NCI-H82 treated with DMSO at 0.1 percent for 48 hours (cell line): ENCODE measurements around the gene OSBPL3.

Experiments used
- DNase-seq: peaks from one replicate; lab custom pipeline; 2025; ENCODE audit not compliant: unreplicated experiment; lab: John Stamatoyannopoulos, UW

The OSBPL3 gene

DNA sequence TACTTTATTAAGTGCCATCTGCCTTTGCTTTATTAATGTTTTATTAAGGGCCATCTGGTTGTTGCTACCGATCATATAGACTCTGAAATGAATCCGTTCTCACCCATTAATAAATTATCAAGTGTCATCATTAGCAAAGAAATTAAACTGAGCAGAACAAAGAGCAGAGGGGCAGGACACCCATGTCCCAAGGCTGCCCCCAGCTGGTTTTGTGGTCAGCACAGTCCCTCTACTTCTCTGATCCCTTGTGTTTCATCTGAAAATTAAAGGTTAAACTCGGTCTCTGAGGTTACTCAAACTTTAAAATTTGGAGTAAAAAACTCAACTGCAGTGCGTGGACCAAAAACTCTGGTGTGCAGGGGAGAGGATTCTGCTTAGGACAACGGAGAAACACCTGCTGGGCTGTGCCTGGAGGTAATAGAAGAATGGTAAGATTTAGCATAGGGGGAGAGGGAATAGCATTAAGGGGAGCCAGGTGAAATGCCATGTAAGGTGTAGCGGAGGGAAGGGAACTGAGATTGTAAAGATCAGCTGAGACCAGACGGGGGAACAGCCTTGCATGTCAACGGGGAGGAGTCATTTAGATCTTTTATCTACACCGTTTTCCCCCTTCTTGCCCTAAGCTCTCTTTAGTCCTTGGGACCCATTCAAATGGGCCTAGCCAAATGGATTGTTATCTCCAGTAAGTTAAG lies 212.0 kb downstream of the OSBPL3 start:
- no peak for DNase-seq

GRCh38 chr7:24764972-24765744 lies 214.8 kb downstream of the OSBPL3 start:
- no peak for DNase-seq

GRCh38 chr7:24764011-24764410 lies 216.0 kb downstream of the OSBPL3 start:
- DNase-seq, result no peak

GRCh38 chr7:24763303-24763901 lies 216.6 kb downstream of the OSBPL3 start:
- DNase-seq, result no peak

GRCh38 chr7:24762771-24763170 lies 217.2 kb downstream of the OSBPL3 start:
- no peak for DNase-seq

- no peak for DNase-seq
Measured at GRCh38 chr7:24760968-24761367, 219.0 kb downstream of the OSBPL3 start.

DNA sequence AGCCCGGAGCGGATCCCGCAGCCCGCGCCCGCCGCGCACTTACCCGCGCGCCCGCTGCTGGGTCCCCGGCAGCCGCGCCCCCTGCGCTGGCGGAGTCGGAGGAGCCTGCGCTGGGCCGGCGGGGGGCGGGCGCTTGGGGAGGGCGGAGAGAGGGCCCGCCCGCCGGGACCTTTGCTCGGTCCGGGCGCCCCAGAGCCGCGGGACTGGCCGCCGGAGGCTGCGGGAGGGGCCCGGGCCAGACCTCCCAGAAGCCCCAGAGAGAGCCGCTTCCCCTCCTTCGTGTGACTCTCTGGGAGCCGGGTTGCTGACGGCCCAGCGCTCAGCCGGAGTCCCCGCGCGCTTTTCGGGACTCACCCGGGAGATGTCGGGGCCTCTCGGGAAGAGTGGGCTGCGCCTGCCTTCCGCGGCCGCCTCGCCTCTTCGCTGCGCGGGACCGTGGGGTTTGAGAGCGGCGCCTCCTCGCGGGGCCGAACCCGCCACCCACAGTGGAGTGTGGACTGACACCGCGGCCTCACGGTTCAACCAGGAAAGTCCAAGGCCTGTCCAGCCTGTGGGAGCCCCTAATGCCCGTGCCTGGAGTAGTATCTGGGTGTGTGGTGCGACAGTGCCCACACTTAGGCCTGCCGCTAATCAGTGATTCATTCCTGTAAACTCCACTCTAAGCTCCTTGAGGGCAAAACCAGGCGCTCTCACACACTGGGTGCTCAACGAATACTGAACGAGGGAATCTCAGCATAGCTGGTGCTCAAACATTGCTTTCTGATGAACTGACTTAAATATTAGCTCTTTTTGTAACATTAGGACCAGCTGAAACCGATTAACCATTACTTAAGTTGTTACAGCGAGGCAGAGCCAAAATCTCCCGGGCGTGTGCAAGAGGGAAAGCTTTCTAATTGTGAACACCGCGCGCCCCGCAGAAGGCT lies 222.4 kb downstream of the OSBPL3 start, which contains the start of gene GSDME:
Gene GSDME (minus strand): TSS at position 112 of the 923 bp plus-strand sequence. CDS start 7,690 bp downstream, outside the sequence.
- DNase-seq, result no peak

DNA sequence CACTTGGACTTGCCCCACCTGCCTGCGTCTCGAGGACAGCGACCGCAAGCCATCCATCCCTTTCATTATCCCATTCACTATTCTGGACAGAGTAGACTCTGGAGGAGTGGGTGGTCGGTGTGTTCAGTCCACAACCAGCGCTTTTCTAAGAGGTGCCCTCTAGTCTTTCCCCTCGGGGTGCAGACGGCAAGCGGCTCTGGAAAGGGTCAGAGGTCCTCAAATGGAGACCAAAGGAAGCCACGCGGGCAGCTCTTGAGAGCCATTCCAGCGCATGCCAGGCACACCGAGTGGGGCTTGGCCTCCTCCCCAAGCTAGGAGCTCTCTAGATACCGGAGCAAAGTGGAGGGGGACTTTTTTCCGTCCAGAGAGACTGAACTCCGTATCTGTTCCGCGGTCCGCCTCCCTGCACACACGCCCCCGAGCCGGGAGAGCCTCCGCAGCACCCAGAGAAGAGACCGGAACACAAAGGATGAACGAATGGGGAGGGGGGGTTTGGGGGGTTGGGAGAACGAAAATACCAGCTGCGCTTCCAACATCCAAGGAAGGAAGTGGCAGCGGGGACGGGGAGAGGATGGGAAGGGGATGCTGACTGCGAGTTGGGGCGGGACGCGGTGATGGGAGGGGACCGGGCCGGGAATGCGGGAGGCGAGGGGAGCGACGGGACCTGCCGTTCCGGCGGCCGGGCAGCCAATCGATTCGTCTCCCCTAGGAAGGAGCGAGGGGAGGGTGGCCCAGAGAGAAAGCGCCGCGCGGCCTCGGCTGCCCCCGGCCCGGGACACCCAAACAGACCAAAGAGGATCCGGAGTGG lies 223.2 kb downstream of the OSBPL3 start:
- DNase-seq, result no peak

DNA sequence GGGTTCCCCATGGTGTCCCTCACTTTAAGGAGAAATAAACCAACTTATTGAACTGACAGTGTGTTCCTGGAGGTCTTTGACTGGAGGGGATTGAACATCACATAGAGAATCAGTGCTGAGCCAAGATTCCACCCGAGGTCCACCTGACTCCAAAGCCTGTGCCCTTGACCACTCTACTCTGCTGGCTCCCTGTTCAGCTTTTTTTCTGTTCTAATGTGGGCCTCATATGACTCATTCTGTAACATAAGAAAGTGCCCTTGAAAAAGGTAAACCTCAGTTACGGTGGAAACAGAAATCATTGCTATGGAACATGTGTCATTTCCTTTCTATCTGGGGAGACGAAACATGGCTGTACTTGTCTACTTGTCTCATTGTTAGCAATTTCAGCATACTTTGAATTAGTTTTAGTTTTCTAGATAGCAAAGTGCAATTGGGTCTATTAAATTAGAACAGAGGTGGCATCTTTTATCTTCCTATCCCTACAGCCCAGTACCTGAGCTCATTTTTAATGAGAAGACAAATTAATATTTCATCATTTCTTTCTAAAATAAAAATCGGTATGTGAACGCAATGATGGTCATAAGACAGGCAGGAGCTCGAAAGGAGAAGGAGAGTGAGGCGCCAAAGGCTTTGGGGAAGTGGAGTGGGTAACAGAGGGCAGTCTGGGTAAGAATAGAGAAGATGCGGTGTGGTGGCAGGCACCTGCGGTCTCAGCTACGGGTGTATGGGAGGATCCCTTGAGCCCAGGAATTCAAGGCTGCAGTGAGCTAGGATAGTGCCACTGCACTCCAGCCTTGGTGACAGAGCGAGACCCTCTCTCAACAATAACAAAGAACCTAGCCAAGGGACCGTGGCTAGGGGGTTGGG lies 224.2 kb downstream of the OSBPL3 start:
- DNase-seq, result no peak

DNA sequence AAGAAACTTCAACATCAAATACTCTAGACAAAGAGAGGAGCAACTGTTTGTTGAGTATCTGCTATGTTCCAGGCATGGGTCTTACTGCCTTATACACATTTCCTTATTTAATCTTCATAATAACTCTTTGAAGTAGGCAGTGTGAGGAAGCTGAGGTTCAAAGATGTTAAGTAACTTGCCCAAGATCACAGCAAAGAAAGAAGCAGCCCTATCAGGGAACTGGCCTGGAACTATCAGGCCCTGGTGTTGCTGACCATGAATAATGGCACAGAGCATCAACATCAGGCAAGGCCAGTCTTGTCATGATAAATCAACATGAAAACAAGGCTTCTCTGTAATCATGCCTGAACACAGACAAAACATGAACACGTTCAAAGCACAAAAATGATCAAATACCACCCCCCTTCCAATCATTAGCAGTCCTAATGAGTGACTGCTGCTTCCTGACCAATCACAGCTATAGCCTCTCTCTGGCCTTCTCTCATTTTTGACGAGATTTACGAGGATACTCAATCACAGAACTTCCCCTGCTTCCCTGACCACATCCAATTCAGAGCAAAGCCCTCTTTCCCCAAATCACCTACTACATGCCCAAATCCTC lies 225.0 kb downstream of the OSBPL3 start:
- DNase-seq, result no peak

GRCh38 chr7:24752073-24752800 lies 227.7 kb downstream of the OSBPL3 start:
- no peak for DNase-seq

GRCh38 chr7:24751484-24751883 lies 228.5 kb downstream of the OSBPL3 start:
- DNase-seq, result no peak

GRCh38 chr7:24750441-24751055 lies 229.4 kb downstream of the OSBPL3 start:
- DNase-seq, result no peak

GRCh38 chr7:24748521-24748920 lies 231.5 kb downstream of the OSBPL3 start:
- no peak for DNase-seq
